ENCODE results near the gene HLX.

Gene HLX

DNA sequence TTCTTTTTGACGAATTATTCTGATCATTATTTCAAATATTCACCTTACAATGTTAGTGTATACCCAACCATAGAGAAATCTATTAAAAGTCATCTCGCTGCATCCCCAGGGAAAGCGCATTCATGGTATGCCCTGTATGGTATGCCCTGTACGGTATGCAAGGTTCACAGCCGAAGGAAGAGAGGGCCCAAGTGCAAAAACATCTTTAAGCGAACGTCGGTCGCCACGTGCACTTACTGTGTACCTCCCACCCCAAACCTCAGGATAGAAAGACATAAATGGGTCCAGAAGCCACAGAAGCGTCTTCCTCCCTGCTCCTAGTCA, 14.4 kb downstream of the HLX start:
- DNase-seq (ENCODE audit: low spot score): no peak
- TF ChIP-seq, protein P1, sequence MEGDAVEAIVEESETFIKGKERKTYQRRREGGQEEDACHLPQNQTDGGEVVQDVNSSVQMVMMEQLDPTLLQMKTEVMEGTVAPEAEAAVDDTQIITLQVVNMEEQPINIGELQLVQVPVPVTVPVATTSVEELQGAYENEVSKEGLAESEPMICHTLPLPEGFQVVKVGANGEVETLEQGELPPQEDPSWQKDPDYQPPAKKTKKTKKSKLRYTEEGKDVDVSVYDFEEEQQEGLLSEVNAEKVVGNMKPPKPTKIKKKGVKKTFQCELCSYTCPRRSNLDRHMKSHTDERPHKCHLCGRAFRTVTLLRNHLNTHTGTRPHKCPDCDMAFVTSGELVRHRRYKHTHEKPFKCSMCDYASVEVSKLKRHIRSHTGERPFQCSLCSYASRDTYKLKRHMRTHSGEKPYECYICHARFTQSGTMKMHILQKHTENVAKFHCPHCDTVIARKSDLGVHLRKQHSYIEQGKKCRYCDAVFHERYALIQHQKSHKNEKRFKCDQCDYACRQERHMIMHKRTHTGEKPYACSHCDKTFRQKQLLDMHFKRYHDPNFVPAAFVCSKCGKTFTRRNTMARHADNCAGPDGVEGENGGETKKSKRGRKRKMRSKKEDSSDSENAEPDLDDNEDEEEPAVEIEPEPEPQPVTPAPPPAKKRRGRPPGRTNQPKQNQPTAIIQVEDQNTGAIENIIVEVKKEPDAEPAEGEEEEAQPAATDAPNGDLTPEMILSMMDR (IDR thresholded peaks at IDR 0.05; ENCODE audit: extremely low read depth, missing control alignments): no peak

DNA sequence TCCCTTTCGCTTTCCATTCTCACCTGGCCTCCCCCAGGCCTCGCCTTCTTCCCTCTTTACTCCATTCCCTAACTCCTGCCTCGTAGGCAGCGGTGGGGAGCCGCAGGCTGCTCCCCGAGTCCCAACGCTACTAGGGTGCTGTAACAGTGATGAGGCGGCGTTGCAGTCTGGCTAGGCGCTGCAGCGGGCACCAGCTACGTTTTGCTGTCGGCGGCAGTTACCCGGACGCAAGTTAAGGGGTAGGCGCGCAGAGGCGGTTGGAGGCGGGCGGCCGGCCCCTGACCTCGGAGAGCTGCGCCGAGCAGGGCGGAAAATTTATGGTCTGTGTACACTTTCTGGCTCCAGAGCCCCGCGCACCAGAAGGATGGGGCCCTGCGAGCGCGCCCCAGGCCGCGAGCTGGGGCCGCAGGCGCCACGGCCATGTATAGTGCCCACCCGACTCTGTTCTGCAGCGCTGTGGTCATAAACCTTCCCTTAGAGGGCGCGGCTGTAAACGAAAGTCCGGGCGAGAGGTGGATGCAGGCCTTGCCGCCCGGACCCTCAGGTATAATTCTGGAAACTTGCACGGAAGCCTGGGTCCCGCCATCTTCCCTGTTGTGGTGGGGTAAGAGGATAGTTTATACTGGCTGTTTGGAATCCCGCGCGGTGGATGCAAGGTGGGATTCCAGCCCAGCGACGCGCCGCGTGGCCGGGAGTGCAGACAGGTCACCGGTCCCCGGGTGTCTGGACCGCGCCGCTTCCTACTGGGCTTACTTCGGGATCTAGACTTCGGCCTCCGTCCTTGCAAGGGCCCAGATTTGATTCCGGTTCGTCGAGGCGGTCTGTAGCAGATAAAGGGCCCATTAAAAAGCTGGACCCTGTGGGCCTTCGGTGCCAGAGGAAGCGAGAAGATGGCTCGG, 15.0 kb downstream of the HLX start:
- TF ChIP-seq, protein P1 (IDR thresholded peaks at IDR 0.05; ENCODE audit: extremely low read depth, missing control alignments): no peak
- DNase-seq (ENCODE audit: low spot score): no peak

DNA sequence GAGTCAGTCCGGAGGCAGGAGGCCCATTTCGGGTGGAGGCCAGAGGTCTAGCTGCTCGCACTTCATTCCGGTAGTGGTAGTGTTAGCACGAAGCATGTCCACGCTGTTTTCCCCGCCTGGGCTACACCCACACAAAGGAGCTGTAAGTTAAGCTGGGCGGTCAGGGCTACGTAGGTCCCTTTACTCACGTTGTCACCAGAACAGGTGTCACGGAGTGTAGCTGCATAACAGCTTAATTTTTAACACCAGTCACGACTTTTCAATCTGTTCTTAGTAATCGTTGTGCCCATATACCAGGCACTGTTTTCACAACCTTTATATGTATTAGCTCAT, 15.6 kb downstream of the HLX start:
- no peak for DNase-seq (ENCODE audit: low spot score)
- TF ChIP-seq, protein P1 (IDR thresholded peaks at IDR 0.05; ENCODE audit: extremely low read depth, missing control alignments): no peak

DNA sequence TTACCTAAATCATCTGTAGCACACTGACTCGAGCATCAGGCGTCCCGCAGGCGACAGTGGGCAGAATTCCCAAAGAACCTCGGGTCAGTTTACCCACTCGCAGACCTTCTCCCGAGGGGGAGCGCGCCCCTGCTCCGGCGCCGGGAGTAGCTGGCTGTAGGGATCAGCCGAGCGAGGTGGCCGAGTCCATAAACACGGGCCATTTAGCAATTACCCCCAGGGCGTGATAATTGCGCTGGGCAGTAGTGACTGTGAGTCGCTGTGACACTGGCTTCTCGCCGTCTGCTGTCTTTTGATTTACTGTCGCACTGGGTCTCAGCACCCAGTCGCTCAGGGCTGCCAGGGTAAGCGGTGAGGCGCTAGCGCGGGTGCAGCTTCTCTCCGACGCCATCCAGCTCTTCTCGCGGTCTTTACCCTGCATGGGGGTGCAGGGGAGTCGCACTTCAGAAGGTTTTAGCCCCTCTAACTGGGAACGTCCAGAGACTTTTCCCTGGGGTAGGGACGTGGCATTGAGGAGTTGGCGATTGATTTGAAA, 16.2 kb downstream of the HLX start:
- TF ChIP-seq, protein P1 (IDR thresholded peaks at IDR 0.05; ENCODE audit: extremely low read depth, missing control alignments): no peak
- no peak for DNase-seq (ENCODE audit: low spot score)

DNA sequence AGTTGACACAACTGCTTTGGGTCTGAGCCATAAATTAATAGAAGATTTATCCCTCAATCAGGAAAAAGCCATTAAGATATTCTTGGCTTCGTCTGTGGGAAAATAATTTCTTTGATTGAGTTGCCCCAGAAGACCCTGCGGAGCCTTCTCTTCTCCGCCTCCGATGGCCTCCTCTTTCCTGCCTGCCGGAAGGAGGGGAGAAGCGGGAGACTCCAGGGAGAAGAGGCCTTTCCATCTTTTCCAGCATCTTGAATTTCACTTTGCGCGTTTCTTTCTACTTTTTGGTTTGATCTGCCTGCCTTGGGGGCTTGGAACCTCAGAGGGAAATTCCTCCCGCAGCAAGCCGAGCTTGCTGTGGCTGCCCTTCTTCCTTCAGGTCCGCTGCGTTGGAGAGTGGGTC, 16.8 kb downstream of the HLX start:
- DNase-seq (ENCODE audit: low spot score): no peak

DNA sequence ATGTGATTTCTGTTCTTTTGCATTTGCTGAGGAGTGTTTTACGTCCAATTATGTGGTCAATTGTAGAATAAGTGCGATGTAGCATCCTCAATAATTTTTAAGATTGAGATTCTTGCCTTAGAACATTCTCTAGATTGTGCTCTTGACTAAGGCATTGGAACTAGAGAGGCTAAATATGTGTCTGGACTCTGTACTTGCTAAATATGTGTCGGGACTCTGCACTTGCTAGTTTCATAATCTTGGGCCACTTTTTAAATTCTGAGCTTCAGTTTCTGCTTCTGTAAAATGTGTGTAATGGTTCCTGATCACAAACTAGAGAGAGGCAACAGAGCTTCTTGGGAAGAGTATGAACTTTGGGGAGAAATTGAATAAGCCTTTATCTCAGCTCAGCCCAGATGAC, 21.6 kb downstream of the HLX start:
- TF ChIP-seq, protein P1 (IDR thresholded peaks at IDR 0.05; ENCODE audit: extremely low read depth, missing control alignments): no peak
- no peak for DNase-seq (ENCODE audit: low spot score)

More for the DNA sequence above, 16.8 kb downstream of the HLX start:
- TF ChIP-seq, protein P1 (IDR thresholded peaks at IDR 0.05; ENCODE audit: extremely low read depth, missing control alignments): no peak

DNA sequence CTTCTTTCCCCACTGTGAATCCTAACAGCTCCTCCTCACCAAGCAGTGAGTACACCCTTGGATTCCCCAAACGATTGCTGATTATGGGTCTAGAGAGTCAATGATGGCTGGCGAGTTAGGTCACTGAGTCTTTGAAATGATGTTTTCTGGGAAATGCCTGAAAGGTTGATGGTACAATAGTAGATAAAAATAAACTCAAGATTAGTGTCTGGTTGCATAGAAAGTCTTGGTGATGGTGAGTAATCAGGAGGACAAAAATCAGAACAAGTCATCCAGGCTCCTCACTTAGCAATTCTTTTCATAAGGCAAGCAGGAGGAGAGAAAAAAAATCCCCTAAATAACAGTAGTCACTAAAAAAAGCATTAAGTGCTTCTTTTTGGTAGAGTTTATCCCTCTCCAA, 22.6 kb downstream of the HLX start:
- no peak for DNase-seq (ENCODE audit: low spot score)
- TF ChIP-seq, protein P1 (IDR thresholded peaks at IDR 0.05; ENCODE audit: extremely low read depth, missing control alignments): no peak
